OCI-LY1 (cell line): ENCODE measurements around the gene SBSN.

ENCODE experiments used
- EZH2 ChIP-seq: fragments of 200-600 bp; sonication (generic), shearing (Covaris generic); IDR thresholded peaks from 2 replicates; pipeline ENCODE4 v1.8.0; 2017; ENCODE audit warnings: borderline replicate concordance, mixed run types, mild to moderate bottlenecking, antibody characterized with exemption, low read length, moderate library complexity, mixed read lengths
- TF ChIP-seq, protein P1 (sequence below): fragments of 200-600 bp; sonication (generic), shearing (Covaris generic); IDR thresholded peaks from 2 replicates; pipeline ENCODE4 v1.5.1; 2017; ENCODE audit warnings: mild to moderate bottlenecking, antibody characterized with exemption, low read length, moderate library complexity, mixed read lengths

DNA sequence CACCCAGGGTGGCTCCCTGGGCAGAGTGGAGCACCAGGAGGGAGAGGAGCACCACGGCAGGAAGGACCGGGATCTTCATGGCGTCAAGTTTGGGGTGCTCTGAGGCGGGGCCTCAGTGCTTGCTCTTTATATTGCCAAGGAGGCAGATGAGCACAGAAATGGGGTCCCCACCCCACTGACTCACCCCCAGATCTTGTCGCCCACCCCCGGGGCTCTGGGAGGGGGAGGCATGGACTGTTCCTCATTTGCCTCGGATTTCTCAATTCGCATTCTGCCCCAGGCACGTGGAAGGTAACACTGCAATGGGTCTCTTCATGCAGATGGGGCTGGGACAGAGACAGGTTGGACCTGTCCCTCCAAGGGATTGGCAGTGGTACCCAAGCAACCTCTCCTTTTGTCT, 37.7 kb downstream of the SBSN start, which contains the start of gene KRTDAP:
- TF ChIP-seq, protein P1, sequence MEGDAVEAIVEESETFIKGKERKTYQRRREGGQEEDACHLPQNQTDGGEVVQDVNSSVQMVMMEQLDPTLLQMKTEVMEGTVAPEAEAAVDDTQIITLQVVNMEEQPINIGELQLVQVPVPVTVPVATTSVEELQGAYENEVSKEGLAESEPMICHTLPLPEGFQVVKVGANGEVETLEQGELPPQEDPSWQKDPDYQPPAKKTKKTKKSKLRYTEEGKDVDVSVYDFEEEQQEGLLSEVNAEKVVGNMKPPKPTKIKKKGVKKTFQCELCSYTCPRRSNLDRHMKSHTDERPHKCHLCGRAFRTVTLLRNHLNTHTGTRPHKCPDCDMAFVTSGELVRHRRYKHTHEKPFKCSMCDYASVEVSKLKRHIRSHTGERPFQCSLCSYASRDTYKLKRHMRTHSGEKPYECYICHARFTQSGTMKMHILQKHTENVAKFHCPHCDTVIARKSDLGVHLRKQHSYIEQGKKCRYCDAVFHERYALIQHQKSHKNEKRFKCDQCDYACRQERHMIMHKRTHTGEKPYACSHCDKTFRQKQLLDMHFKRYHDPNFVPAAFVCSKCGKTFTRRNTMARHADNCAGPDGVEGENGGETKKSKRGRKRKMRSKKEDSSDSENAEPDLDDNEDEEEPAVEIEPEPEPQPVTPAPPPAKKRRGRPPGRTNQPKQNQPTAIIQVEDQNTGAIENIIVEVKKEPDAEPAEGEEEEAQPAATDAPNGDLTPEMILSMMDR = no peak
- TF ChIP-seq EZH2 = no peak
